H1 (cell line): ENCODE measurements around the gene CBARP. TPM values are rescaled to one million over a fixed set of nuclear protein-coding genes. Genes with fewer than 3 reads are reported as not detected.

Experiments used
- CTCF ChIA-PET: fragments of 300-600 bp; sonication (Branson Sonifier 250); formaldehyde crosslinking; loops from one replicate; lab custom pipeline; 2021; ENCODE audit not compliant: partially characterized antibody; lab: Charles Lee
- POLR2A ChIA-PET: fragments of 300-600 bp; sonication (Branson Sonifier 250); formaldehyde crosslinking; loops from one replicate; lab custom pipeline; 2021; ENCODE audit warnings: inconsistent platforms; ENCODE audit not compliant: partially characterized antibody; lab: Charles Lee
- DNase-seq, 2 experiments: peaks; one replicate each; pipeline versions ENCODE4 v3.0.0 to v3.0.0-alpha.2; 2010 to 2022; ENCODE audit warnings: low spot score in 2 of 2, low read depth in 1 of 2, mixed read lengths in 1 of 2
- FAIRE-seq: peaks from 2 replicates; lab custom pipeline; 2011; peaks lifted over from hg19 to GRCh38; lab: Jason Lieb, UNC
- H2AFZ ChIP-seq: 2 replicates; pipeline ENCODE4 v1.8.1; 2012; ENCODE audit warnings: low read length, inconsistent platforms
- H2AK5ac ChIP-seq: 2 replicates; pipeline ENCODE4 v1.6.1; 2013; ENCODE audit warnings: low read depth, low read length
- H2BK120ac ChIP-seq: replicated peaks from 2 replicates; pipeline ENCODE3; 2013; ENCODE audit warnings: low read depth, low read length, inconsistent platforms
- H2BK12ac ChIP-seq: 2 replicates; pipeline ENCODE4 v1.6.1; 2013; ENCODE audit warnings: low read depth, low read length
- H2BK15ac ChIP-seq: 2 replicates; pipeline ENCODE4 v1.6.1; 2013; ENCODE audit warnings: low read length
- H2BK20ac ChIP-seq: 2 replicates; pipeline ENCODE4 v1.6.1; 2013; ENCODE audit warnings: low read length
- H2BK5ac ChIP-seq: 2 replicates; pipeline ENCODE4 v1.6.1; 2013; ENCODE audit warnings: low read depth, low read length
- H3K14ac ChIP-seq: 2 replicates; pipeline ENCODE4 v1.6.1; 2013; ENCODE audit warnings: inconsistent platforms; ENCODE audit not compliant: insufficient read length
- H3K18ac ChIP-seq: 2 replicates; pipeline ENCODE4 v1.6.1; 2013; ENCODE audit warnings: low read length; ENCODE audit errors: extremely low read depth
- H3K23ac ChIP-seq: 2 replicates; pipeline ENCODE4 v1.6.1; 2013; ENCODE audit warnings: inconsistent platforms; ENCODE audit not compliant: insufficient read length
- H3K23me2 ChIP-seq: 2 replicates; pipeline ENCODE4 v1.6.1; 2013; ENCODE audit warnings: low read depth, low read length
- H3K27ac ChIP-seq: 2 replicates; pipeline ENCODE4 v1.6.1; 2011; ENCODE audit warnings: low read depth, low read length, inconsistent platforms
- H3K27me3 ChIP-seq, 4 experiments: replicated peaks in 1 of 4; 1 replicate in 1 of 4; 2 replicates in 3 of 4; pipeline versions ENCODE4 v1.6.1 to v1.8.1; 2011 to 2013; ENCODE audit warnings: low read length in 3 of 4, mild to moderate bottlenecking in 3 of 4, inconsistent platforms in 2 of 4, mixed read lengths in 2 of 4, moderate library complexity in 1 of 4; ENCODE audit not compliant: control insufficient read depth in 3 of 4, insufficient read depth in 3 of 4; ENCODE audit errors: extremely low read depth in 1 of 4
- H3K36me3 ChIP-seq, 4 experiments: 2 replicates each; pipeline versions ENCODE4 v1.6.1 to v1.8.1; 2011 to 2013; ENCODE audit warnings: mild to moderate bottlenecking in 4 of 4, low read length in 3 of 4, moderate library complexity in 2 of 4, control low read depth in 1 of 4, inconsistent platforms in 1 of 4; ENCODE audit not compliant: insufficient read depth in 4 of 4, control insufficient read depth in 2 of 4
- H3K4ac ChIP-seq: replicated peaks from 2 replicates; pipeline ENCODE3; 2013; ENCODE audit warnings: low read length, low read depth, mixed read lengths, inconsistent platforms; ENCODE audit not compliant: insufficient read length
- H3K4me1 ChIP-seq, 4 experiments: replicated peaks in 1 of 4; 1 replicate in 1 of 4; 2 replicates in 3 of 4; pipeline versions ENCODE4 v1.6.1 to v1.8.1; 2011 to 2013; ENCODE audit warnings: low read length in 3 of 4, inconsistent platforms in 2 of 4, mixed read lengths in 1 of 4; ENCODE audit not compliant: insufficient read depth in 4 of 4, control insufficient read depth in 3 of 4
- H3K4me2 ChIP-seq, 2 experiments: 2 replicates each; pipeline versions ENCODE4 v1.6.1 to v1.8.1; 2011 to 2013; ENCODE audit warnings: low read depth in 2 of 2, low read length in 2 of 2, control low read depth in 1 of 2, inconsistent platforms in 1 of 2, mild to moderate bottlenecking in 1 of 2; ENCODE audit not compliant: insufficient read depth in 1 of 2
- H3K4me3 ChIP-seq, 4 experiments: fragments of 200-600, 300-600 bp in 1 of 4; sonication (generic), shearing (Covaris generic), sonication (Bioruptor Twin) in 1 of 4; 2 replicates each; pipeline versions ENCODE4 v1.5.1 to v1.8.1; 2011 to 2016; ENCODE audit warnings: low read length in 4 of 4, low read depth in 3 of 4, control low read depth in 2 of 4, inconsistent platforms in 2 of 4, mild to moderate bottlenecking in 2 of 4, mixed read lengths in 1 of 4, moderate library complexity in 1 of 4; ENCODE audit not compliant: insufficient read depth in 2 of 4; ENCODE audit errors: extremely low read depth in 1 of 4
- H3K56ac ChIP-seq: replicated peaks from 2 replicates; pipeline ENCODE3; 2013; ENCODE audit warnings: low read depth, mild to moderate bottlenecking, mixed read lengths, low read length, inconsistent platforms; ENCODE audit not compliant: insufficient read length
- H3K79me1 ChIP-seq: 2 replicates; pipeline ENCODE4 v1.6.1; 2013; ENCODE audit warnings: low read depth, low read length, control low read depth
- H3K79me2 ChIP-seq, 2 experiments: 2 replicates each; pipeline versions ENCODE4 v1.6.1 to v1.8.1; 2012 to 2013; ENCODE audit warnings: low read length in 2 of 2, mild to moderate bottlenecking in 2 of 2, inconsistent platforms in 1 of 2; ENCODE audit not compliant: insufficient read depth in 2 of 2, control insufficient read depth in 1 of 2
- H3K9ac ChIP-seq, 4 experiments: replicated peaks in 1 of 4; 1 replicate in 1 of 4; 2 replicates in 3 of 4; pipeline versions ENCODE4 v1.6.1 to v1.8.1; 2011 to 2013; ENCODE audit warnings: low read depth in 3 of 4, low read length in 3 of 4, control low read depth in 2 of 4, mild to moderate bottlenecking in 2 of 4, moderate library complexity in 2 of 4, inconsistent platforms in 1 of 4; ENCODE audit errors: extremely low read depth in 1 of 4
- H3K9me3 ChIP-seq, 2 experiments: 2 replicates each; pipeline versions ENCODE4 v1.6.1 to v1.8.1; 2012 to 2013; ENCODE audit warnings: mild to moderate bottlenecking in 2 of 2, moderate library complexity in 2 of 2, control low read depth in 1 of 2, inconsistent platforms in 1 of 2, low read depth in 1 of 2, low read length in 1 of 2, mixed read lengths in 1 of 2; ENCODE audit not compliant: insufficient read depth in 2 of 2
- H4K20me1 ChIP-seq, 2 experiments: replicated peaks in 1 of 2; 2 replicates each; pipeline versions ENCODE3 to v1.8.1; 2011 to 2013; ENCODE audit warnings: inconsistent platforms in 2 of 2, low read length in 2 of 2, mild to moderate bottlenecking in 1 of 2; ENCODE audit not compliant: insufficient read depth in 2 of 2, control insufficient read depth in 1 of 2
- H4K5ac ChIP-seq: 2 replicates; pipeline ENCODE4 v1.6.1; 2013; ENCODE audit warnings: low read length, low read depth, mixed read lengths, inconsistent platforms; ENCODE audit not compliant: insufficient read length
- H4K8ac ChIP-seq: 2 replicates; pipeline ENCODE4 v1.8.0; 2013; ENCODE audit warnings: mild to moderate bottlenecking, moderate library complexity, low read length, inconsistent platforms; ENCODE audit not compliant: insufficient read depth; ENCODE audit errors: extremely low read depth
- H4K91ac ChIP-seq: replicated peaks from 2 replicates; pipeline ENCODE3; 2013; ENCODE audit warnings: low read length, mixed read lengths, inconsistent platforms; ENCODE audit not compliant: insufficient read length
- BCL11A ChIP-seq, 2 experiments: IDR thresholded peaks; one replicate each; pipeline ENCODE4 v1.6.1; 2011; ENCODE audit warnings: low read depth in 2 of 2, low read length in 2 of 2, mild to moderate bottlenecking in 2 of 2
- CEBPB ChIP-seq: IDR thresholded peaks from 2 replicates; pipeline ENCODE4 v1.6.1; 2012; ENCODE audit warnings: low read depth, low read length
- EGR1 ChIP-seq: IDR thresholded peaks from 2 replicates; pipeline ENCODE4 v1.6.1; 2011; ENCODE audit warnings: low read depth, low read length, borderline replicate concordance
- NANOG ChIP-seq: IDR thresholded peaks from 2 replicates; pipeline ENCODE4 v1.6.1; 2011; ENCODE audit warnings: low read length, low read depth, mild to moderate bottlenecking, inconsistent platforms; ENCODE audit not compliant: insufficient read depth, poor library complexity, severe bottlenecking
- POU5F1 ChIP-seq: IDR thresholded peaks from 2 replicates; pipeline ENCODE4 v1.6.1; 2011; ENCODE audit warnings: low read depth, mild to moderate bottlenecking, low read length, moderate library complexity
- SIX5 ChIP-seq: IDR thresholded peaks from 2 replicates; pipeline ENCODE4 v1.6.1; 2011; ENCODE audit warnings: mild to moderate bottlenecking, low read depth, low read length
- SP2 ChIP-seq: IDR thresholded peaks from 2 replicates; pipeline ENCODE4 v1.6.1; 2012; ENCODE audit warnings: mild to moderate bottlenecking, low read length, inconsistent platforms
- SP4 ChIP-seq: IDR thresholded peaks from 2 replicates; pipeline ENCODE4 v1.6.1; 2012; ENCODE audit warnings: low read length, inconsistent platforms
- TEAD4 ChIP-seq: IDR thresholded peaks from 2 replicates; pipeline ENCODE4 v1.6.1; 2012; ENCODE audit warnings: low read depth, low read length, inconsistent platforms, mixed read lengths
- WGBS, 2 experiments: shearing (Covaris generic) in 1 of 2; methylation state at CpG; one replicate each; pipeline versions ENCODE4 v1.1.6 to v1.1.7; 2013 to 2015; ENCODE audit warnings: low lambda C conversion rate in 2 of 2, mixed read lengths in 2 of 2, inconsistent platforms in 1 of 2, low coverage in 1 of 2, missing lambda C conversion rate in 1 of 2; ENCODE audit not compliant: insufficient replicate concordance in 2 of 2, insufficient coverage in 1 of 2, insufficient read length in 1 of 2; ENCODE audit errors: extremely low coverage in 1 of 2, missing lambda C conversion rate in 1 of 2; 5-methylcytosine and 5-hydroxymethylcytosine counted together
- polyA plus RNA-seq, 7 experiments: library from polyadenylated mRNA; depleted of rRNA in 3 of 7; stranded (reverse) in 5 of 7; unstranded in 2 of 7; fragments of >200 nt in 5 of 7; fragments of 200-250 nt in 2 of 7; gene quantifications; 1 replicate in 5 of 7; 2 replicates in 1 of 7; 4 replicates in 1 of 7; pipeline versions ENCODE4 v1.2.1 to v1.2.3, GENCODE V29; 2011 to 2013; ENCODE audit warnings: missing spikeins in 2 of 7, mixed read lengths in 2 of 7
- total RNA-seq: library from RNA; stranded (reverse); fragmentation: NEBNext Ultra II Directional; extraction: Animal tissue kit (Norgen Biotek cat#: 25700); gene quantifications from 2 replicates; pipeline ENCODE4 v1.2.1, GENCODE V29; 2021
- TF ChIP-seq, protein P1 (sequence below): IDR thresholded peaks from 2 replicates; pipeline ENCODE4 v1.6.1; 2012; ENCODE audit warnings: low read length, inconsistent platforms
- TF ChIP-seq, protein P2 (sequence below): IDR thresholded peaks from 2 replicates; pipeline ENCODE4 v1.6.1; 2011; ENCODE audit warnings: low read depth, mild to moderate bottlenecking, low read length; ENCODE audit not compliant: insufficient read depth

The CBARP gene
- total and polyA plus RNA-seq, 2 of the 8 experiments (the other 6 are each of a cell fraction or from before 2014, with no cell fraction given): 4.9 to 14.7 TPM

DNA sequence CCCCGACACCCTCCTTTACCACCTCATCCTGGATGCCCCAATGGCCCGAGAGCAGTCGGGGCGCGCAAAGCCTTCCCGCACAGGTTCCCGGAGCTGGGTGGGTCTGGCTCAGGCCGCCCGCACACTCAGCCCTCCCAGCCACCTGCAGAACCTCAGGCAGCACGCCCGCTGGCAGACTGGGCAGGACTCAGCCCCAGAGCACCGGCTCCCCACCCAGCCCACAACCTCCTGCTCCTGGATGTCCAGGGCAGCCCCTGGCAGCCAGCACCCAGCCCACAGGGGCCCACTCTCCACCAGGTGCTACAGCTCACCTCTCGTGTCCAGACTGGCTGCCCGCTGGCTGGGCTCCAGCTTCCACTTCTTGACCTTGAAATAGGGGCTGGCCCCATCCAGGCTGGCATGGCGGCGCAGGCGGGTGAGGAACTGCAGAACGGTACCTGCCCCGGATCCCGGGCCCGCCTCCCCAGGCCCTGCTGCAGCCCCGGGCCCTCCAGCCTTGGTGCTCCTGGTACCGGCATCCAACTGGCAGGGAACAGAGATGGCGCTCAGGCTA lies 4.6 kb downstream of the CBARP start:
- FAIRE-seq: no peak
- no peak for DNase-seq
- Histone ChIP-seq H3K18ac (no peak overlapping the region), H3K23ac (no peak overlapping the region), H3K56ac (no peak overlapping the region), H3K14ac (no peak overlapping the region), H3K23me2 (peaks cover 6% of the 10 kb centered on the region; the same call in 1 of the 2 replicates), H3K4me1 (peaks cover 0 to 6% (median 4%) of the 10 kb centered on the region in 4 experiments; a peak in 3 of 7 replicates), H3K4me2 (no peak overlapping the region), H3K4me3 (no peak overlapping the region), H3K36me3 (peaks cover 4 to 57% (median 7%) of the 10 kb centered on the region in 4 experiments; a peak in 6 of 8 replicates), H4K20me1 (peaks cover 2 to 22% of the 10 kb centered on the region in 2 experiments), H3K79me2 (no peaks in the 10 kb centered on the region; a peak in 1 of 4 replicates), H2BK120ac (no peak overlapping the region), H3K4ac (no peak overlapping the region), H4K5ac (no peak overlapping the region), H2BK15ac (no peak overlapping the region), H3K79me1 (0 out of 2 replicates have a peak, but pooled peaks cover 3% of the 10 kb centered on the region), H2BK12ac (no peak overlapping the region), H2BK5ac (no peak overlapping the region), H3K27ac (no peak overlapping the region), H4K91ac (no peak overlapping the region), H2BK20ac (no peak overlapping the region), H2AK5ac (no peak overlapping the region), H3K9ac (no peak overlapping the region; a peak in 1 of 7 replicates), H2AFZ (no peak overlapping the region), H4K8ac (no peak overlapping the region), H3K27me3 (no peaks in the 10 kb centered on the region), H3K9me3 (no peaks in the 10 kb centered on the region)
- 99% methylated on average over 16 of the region's 24 CpGs; no CpG with 5 or more reads in 1 of the 2 experiments for WGBS, 2 experiments
- ChIA-PET CTCF (interaction anchor here (0.9 to 1.9 kb wide), 3 partner anchors 11 to 16 kb away, joined by 5 to 8 read pairs (median 6); no protein-coding TSS in a partner anchor), POLR2A (interaction anchor here (1.2 to 2.8 kb wide), 8 partner anchors 8 to 42 kb away, joined by 3 to 7 read pairs (median 4); partner anchors contain the start of genes ATP5F1D, CIRBP and FAM174C)
- TF ChIP-seq, protein P1, sequence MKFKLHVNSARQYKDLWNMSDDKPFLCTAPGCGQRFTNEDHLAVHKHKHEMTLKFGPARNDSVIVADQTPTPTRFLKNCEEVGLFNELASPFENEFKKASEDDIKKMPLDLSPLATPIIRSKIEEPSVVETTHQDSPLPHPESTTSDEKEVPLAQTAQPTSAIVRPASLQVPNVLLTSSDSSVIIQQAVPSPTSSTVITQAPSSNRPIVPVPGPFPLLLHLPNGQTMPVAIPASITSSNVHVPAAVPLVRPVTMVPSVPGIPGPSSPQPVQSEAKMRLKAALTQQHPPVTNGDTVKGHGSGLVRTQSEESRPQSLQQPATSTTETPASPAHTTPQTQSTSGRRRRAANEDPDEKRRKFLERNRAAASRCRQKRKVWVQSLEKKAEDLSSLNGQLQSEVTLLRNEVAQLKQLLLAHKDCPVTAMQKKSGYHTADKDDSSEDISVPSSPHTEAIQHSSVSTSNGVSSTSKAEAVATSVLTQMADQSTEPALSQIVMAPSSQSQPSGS: no peak
- TF ChIP-seq, protein P2, sequence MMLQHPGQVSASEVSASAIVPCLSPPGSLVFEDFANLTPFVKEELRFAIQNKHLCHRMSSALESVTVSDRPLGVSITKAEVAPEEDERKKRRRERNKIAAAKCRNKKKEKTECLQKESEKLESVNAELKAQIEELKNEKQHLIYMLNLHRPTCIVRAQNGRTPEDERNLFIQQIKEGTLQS: no peak
- no peak for TF ChIP-seq BCL11A (IDR thresholded peaks at IDR 0.05; ENCODE audit: low read depth in 2 of 2, low read length in 2 of 2)
- TF ChIP-seq CEBPB: no peak
- TF ChIP-seq NANOG: no peak
- no peak for TF ChIP-seq TEAD4
- no peak for TF ChIP-seq EGR1
- no peak for TF ChIP-seq SP2
- TF ChIP-seq SIX5: no peak
- no peak for TF ChIP-seq POU5F1
- TF ChIP-seq SP4: no peak
